Choroid plexus epithelial cell (primary cell): ENCODE results near the gene PMAIP1.

Experiments
- DNase-seq: peaks from one replicate; pipeline ENCODE4 v3.0.0-alpha.2; 2010; ENCODE audit warnings: low read depth
- H3K4me3 ChIP-seq: 2 replicates; pipeline ENCODE4 v1.5.1; 2011; ENCODE audit warnings: low read depth, mild to moderate bottlenecking, control low read depth, low read length, moderate library complexity
- TF ChIP-seq, protein P1 (sequence below): conservative IDR thresholded peaks from 2 replicates; pipeline ENCODE4 v1.5.1; 2011; ENCODE audit warnings: low read depth, mild to moderate bottlenecking, control low read depth, inconsistent platforms, low read length, moderate library complexity

The PMAIP1 gene

DNA sequence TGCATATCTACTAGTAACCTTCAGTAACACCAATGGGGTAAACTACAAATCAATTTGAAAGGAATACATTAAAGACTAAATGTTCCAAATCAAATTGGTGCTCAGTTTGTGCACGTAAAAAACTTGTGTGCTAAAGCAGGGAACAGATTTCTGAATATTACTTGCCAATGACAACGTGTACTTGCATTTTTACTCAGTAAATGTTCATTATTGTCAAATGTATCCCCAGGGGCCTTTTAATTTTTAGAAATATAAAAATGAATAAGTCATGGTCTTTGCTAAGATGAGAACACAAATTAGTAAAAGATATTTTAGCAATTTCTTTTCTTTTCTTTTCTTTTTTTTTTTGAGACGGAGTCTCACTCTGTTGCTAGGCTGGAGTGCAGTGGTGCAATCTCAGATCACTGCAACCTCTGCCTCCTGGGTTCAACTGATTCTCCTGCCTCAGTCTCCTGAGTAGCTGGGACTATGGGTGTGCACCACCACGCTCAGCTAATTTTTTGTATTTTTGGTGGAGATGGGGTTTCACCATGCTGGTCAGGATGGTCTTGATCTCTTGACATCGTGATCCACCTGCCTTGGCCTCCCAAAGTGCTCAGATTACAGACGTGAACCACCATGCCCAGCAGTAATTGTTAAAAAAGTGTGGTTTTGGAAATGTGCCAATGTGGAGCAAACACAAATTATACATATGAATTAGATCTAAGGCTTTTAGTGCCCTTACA is 52.6 kb downstream of the PMAIP1 start:
- no peak overlapping the region for H3K4me3 ChIP-seq
- no peak for DNase-seq
- TF ChIP-seq, protein P1, sequence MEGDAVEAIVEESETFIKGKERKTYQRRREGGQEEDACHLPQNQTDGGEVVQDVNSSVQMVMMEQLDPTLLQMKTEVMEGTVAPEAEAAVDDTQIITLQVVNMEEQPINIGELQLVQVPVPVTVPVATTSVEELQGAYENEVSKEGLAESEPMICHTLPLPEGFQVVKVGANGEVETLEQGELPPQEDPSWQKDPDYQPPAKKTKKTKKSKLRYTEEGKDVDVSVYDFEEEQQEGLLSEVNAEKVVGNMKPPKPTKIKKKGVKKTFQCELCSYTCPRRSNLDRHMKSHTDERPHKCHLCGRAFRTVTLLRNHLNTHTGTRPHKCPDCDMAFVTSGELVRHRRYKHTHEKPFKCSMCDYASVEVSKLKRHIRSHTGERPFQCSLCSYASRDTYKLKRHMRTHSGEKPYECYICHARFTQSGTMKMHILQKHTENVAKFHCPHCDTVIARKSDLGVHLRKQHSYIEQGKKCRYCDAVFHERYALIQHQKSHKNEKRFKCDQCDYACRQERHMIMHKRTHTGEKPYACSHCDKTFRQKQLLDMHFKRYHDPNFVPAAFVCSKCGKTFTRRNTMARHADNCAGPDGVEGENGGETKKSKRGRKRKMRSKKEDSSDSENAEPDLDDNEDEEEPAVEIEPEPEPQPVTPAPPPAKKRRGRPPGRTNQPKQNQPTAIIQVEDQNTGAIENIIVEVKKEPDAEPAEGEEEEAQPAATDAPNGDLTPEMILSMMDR, result no peak
